ENCODE results near the gene HTN1.
"Not testable (repeated sequence)": the region's sequence is repeated elsewhere in the genome, so short reads cannot be mapped to it uniquely, and the experiment has no call there.

HTN1 gene

GRCh38 chr4:70050138-70050537, at the start of gene HTN1:
HTN1 (plus strand) TSS chr4:70050438; CDS start chr4:70053077, 2,639 bp downstream.
- not testable (repeated sequence) for H3K27me3 ChIP-seq (ENCODE audit: insufficient read depth, poor library complexity, severe bottlenecking); ATAC-seq (ENCODE audit: low read depth); H3K4me1 ChIP-seq (ENCODE audit: insufficient read depth, poor library complexity, severe bottlenecking); DNase-seq (ENCODE audit: low spot score); H3K27ac ChIP-seq (ENCODE audit: poor library complexity, severe bottlenecking); H3K36me3 ChIP-seq (ENCODE audit: low read depth); H3K9me3 ChIP-seq (ENCODE audit: severe bottlenecking); H3K4me3 ChIP-seq (ENCODE audit: severe bottlenecking)

DNA sequence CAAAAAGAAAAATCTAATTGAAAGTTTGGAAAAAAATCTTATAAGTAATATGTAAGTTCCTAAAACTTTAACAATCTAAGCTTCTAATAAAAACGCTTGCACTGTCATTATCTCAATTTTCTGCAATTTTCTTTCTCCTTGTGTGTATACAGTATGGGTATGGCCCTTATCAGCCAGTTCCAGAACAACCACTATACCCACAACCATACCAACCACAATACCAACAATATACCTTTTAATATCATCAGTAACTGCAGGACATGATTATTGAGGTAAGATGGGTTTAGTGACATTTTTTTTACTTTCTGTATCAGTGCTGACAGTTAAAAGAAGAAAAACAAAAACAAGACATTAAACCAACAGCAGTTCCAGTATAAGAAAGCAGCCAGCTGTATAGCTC, 49.5 kb upstream of the HTN1 start:
- Histone ChIP-seq H3K4me3 (ENCODE audit: severe bottlenecking) (no peak overlapping the region), H3K27ac (ENCODE audit: poor library complexity, severe bottlenecking) (no peak overlapping the region), H3K27me3 (ENCODE audit: insufficient read depth, poor library complexity, severe bottlenecking) (no peaks in the 10 kb centered on the region), H3K9me3 (ENCODE audit: severe bottlenecking) (no peaks in the 10 kb centered on the region), H3K36me3 (ENCODE audit: low read depth) (no peaks in the 10 kb centered on the region), H3K4me1 (ENCODE audit: insufficient read depth, poor library complexity, severe bottlenecking) (no peaks in the 10 kb centered on the region)
- TF ChIP-seq, protein P1, sequence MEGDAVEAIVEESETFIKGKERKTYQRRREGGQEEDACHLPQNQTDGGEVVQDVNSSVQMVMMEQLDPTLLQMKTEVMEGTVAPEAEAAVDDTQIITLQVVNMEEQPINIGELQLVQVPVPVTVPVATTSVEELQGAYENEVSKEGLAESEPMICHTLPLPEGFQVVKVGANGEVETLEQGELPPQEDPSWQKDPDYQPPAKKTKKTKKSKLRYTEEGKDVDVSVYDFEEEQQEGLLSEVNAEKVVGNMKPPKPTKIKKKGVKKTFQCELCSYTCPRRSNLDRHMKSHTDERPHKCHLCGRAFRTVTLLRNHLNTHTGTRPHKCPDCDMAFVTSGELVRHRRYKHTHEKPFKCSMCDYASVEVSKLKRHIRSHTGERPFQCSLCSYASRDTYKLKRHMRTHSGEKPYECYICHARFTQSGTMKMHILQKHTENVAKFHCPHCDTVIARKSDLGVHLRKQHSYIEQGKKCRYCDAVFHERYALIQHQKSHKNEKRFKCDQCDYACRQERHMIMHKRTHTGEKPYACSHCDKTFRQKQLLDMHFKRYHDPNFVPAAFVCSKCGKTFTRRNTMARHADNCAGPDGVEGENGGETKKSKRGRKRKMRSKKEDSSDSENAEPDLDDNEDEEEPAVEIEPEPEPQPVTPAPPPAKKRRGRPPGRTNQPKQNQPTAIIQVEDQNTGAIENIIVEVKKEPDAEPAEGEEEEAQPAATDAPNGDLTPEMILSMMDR (IDR thresholded peaks at IDR 0.05; ENCODE audit: poor library complexity, severe bottlenecking), result no peak
- DNase-seq (ENCODE audit: low spot score), result no peak
- ATAC-seq (ENCODE audit: low read depth), result no peak

- DNase-seq (ENCODE audit: low spot score) (no peak), ATAC-seq (ENCODE audit: low read depth) (no peak)
- no peak overlapping the region for H3K4me3 ChIP-seq (ENCODE audit: severe bottlenecking)
- no peak overlapping the region for H3K27ac ChIP-seq (ENCODE audit: poor library complexity, severe bottlenecking)
- H3K9me3 ChIP-seq (ENCODE audit: severe bottlenecking), result no peaks in the 10 kb centered on the region
- no peaks in the 10 kb centered on the region for H3K4me1 ChIP-seq (ENCODE audit: insufficient read depth, poor library complexity, severe bottlenecking)
- TF ChIP-seq, protein P1 (IDR thresholded peaks at IDR 0.05; ENCODE audit: poor library complexity, severe bottlenecking), result no peak
- no peaks in the 10 kb centered on the region for H3K27me3 ChIP-seq (ENCODE audit: insufficient read depth, poor library complexity, severe bottlenecking)
- no peaks in the 10 kb centered on the region for H3K36me3 ChIP-seq (ENCODE audit: low read depth)
Measured at GRCh38 chr4:70002507-70002906, 47.7 kb upstream of the HTN1 start.

GRCh38 chr4:70008771-70009170, 41.5 kb upstream of the HTN1 start:
- no peak overlapping the region for H3K27ac ChIP-seq (ENCODE audit: poor library complexity, severe bottlenecking)
- H3K4me3 ChIP-seq (ENCODE audit: severe bottlenecking), result no peak overlapping the region
- DNase-seq (ENCODE audit: low spot score) (no peak), ATAC-seq (ENCODE audit: low read depth) (no peak)
- no peaks in the 10 kb centered on the region for H3K9me3 ChIP-seq (ENCODE audit: severe bottlenecking)
- H3K36me3 ChIP-seq (ENCODE audit: low read depth), result no peaks in the 10 kb centered on the region
- no peaks in the 10 kb centered on the region for H3K27me3 ChIP-seq (ENCODE audit: insufficient read depth, poor library complexity, severe bottlenecking)
- H3K4me1 ChIP-seq (ENCODE audit: insufficient read depth, poor library complexity, severe bottlenecking), result no peaks in the 10 kb centered on the region
- TF ChIP-seq, protein P1 (IDR thresholded peaks at IDR 0.05; ENCODE audit: poor library complexity, severe bottlenecking), result no peak

GRCh38 chr4:70019006-70019405, 31.2 kb upstream of the HTN1 start:
- not testable (repeated sequence) for H3K4me3 ChIP-seq (ENCODE audit: severe bottlenecking); ATAC-seq (ENCODE audit: low read depth); H3K36me3 ChIP-seq (ENCODE audit: low read depth); H3K4me1 ChIP-seq (ENCODE audit: insufficient read depth, poor library complexity, severe bottlenecking); H3K27me3 ChIP-seq (ENCODE audit: insufficient read depth, poor library complexity, severe bottlenecking); DNase-seq (ENCODE audit: low spot score); H3K27ac ChIP-seq (ENCODE audit: poor library complexity, severe bottlenecking); H3K9me3 ChIP-seq (ENCODE audit: severe bottlenecking)

DNA sequence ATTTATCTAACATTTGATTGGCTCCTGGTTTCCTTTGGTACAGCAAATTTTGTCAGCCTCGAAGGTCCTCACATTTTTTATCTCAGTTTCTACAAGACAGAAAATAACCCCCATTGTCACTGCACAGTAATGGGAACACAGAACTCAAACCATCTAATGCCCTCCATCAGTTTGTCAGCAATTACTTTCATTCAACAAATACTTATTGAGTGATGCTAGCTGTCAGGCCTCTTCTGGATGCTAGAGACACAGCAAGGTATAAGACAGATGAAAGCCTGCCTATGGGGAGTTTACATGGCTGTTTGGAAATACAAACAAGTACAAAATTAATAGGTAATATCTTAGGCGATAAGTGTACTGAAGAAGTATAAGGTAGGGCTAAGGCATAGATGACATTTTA, 27.0 kb upstream of the HTN1 start:
- DNase-seq (ENCODE audit: low spot score), result no peak

More for the DNA sequence above, 27.0 kb upstream of the HTN1 start:
- no peak for ATAC-seq (ENCODE audit: low read depth)
- H3K4me1 ChIP-seq (ENCODE audit: insufficient read depth, poor library complexity, severe bottlenecking), result no peaks in the 10 kb centered on the region
- no peak overlapping the region for H3K27ac ChIP-seq (ENCODE audit: poor library complexity, severe bottlenecking)
- no peaks in the 10 kb centered on the region for H3K27me3 ChIP-seq (ENCODE audit: insufficient read depth, poor library complexity, severe bottlenecking)
- no peaks in the 10 kb centered on the region for H3K9me3 ChIP-seq (ENCODE audit: severe bottlenecking)
- no peaks in the 10 kb centered on the region for H3K36me3 ChIP-seq (ENCODE audit: low read depth)
- no peak overlapping the region for H3K4me3 ChIP-seq (ENCODE audit: severe bottlenecking)
- TF ChIP-seq, protein P1 (IDR thresholded peaks at IDR 0.05; ENCODE audit: poor library complexity, severe bottlenecking), result no peak
